OCI-LY7 (cell line): ENCODE measurements around the gene SRRT. TPM values are rescaled to one million over a fixed set of nuclear protein-coding genes. Genes with fewer than 3 reads are reported as not detected.
A peak's percentile ranks its signal among the peaks of the same experiment; 100 is the strongest.
"Not testable (repeated sequence)": the region's sequence is repeated elsewhere in the genome, so short reads cannot be mapped to it uniquely, and the experiment has no call there.

Experiments used
- BruUV-seq: library from RNA; stranded (reverse); fragments of 400-500 nt; replicated peaks from 2 replicates; lab custom pipeline; 2021; lab: Mats Ljungman, UMichigan
- CTCF ChIA-PET: fragments of 300-600 bp; sonication (Branson Sonifier 250); formaldehyde crosslinking; loops from one replicate; lab custom pipeline; 2022; ENCODE audit warnings: antibody characterized with exemption; ENCODE audit not compliant: unreplicated experiment; lab: Charles Lee
- POLR2A ChIA-PET: fragments of 300-600 bp; sonication (Branson Sonifier 250); formaldehyde crosslinking; loops from one replicate; lab custom pipeline; 2022; ENCODE audit warnings: antibody characterized with exemption; lab: Charles Lee
- DNase-seq: peaks from one replicate; pipeline ENCODE4 v3.0.0-alpha.2; 2015; ENCODE audit warnings: low spot score
- H2AFZ ChIP-seq: fragments of 200-600 bp; sonication (generic), shearing (Covaris generic); 2 replicates; pipeline ENCODE4 v1.6.1; 2014; ENCODE audit warnings: mild to moderate bottlenecking, antibody characterized with exemption, low read length, moderate library complexity
- H3K27ac ChIP-seq: fragments of 200-600 bp; sonication (generic); 2 replicates; pipeline ENCODE4 v1.5.1; 2014; ENCODE audit warnings: mixed run types, low read depth, mild to moderate bottlenecking, moderate library complexity, low read length, inconsistent platforms; ENCODE audit not compliant: poor library complexity, severe bottlenecking
- H3K36me3 ChIP-seq: fragments of 200-600 bp; sonication (generic); 2 replicates; pipeline ENCODE4 v1.6.1; 2014; ENCODE audit warnings: mild to moderate bottlenecking, antibody characterized with exemption, low read length, moderate library complexity, mixed read lengths; ENCODE audit not compliant: insufficient read depth
- H3K4me1 ChIP-seq: fragments of 200-600 bp; sonication (generic); 2 replicates; pipeline ENCODE4 v1.5.1; 2014; ENCODE audit warnings: mild to moderate bottlenecking, low read length; ENCODE audit not compliant: insufficient read depth, poor library complexity, severe bottlenecking
- H3K4me2 ChIP-seq: fragments of 200-600 bp; sonication (generic); 2 replicates; pipeline ENCODE4 v1.6.1; 2014; ENCODE audit warnings: mild to moderate bottlenecking, low read length
- H3K4me3 ChIP-seq: fragments of 200-600 bp; sonication (generic); 2 replicates; pipeline ENCODE4 v1.5.1; 2014; ENCODE audit warnings: mild to moderate bottlenecking, low read depth, low read length; ENCODE audit not compliant: poor library complexity, severe bottlenecking
- H3K79me2 ChIP-seq: fragments of 200-600 bp; sonication (generic); 2 replicates; pipeline ENCODE4 v1.6.1; 2016; ENCODE audit warnings: low read depth, mild to moderate bottlenecking, low read length, moderate library complexity, mixed read lengths; ENCODE audit not compliant: insufficient read depth
- H3K9me2 ChIP-seq: fragments of 200-600 bp; sonication (generic); 2 replicates; pipeline ENCODE4 v1.6.1; 2016; ENCODE audit warnings: mild to moderate bottlenecking, low read length, mixed read lengths; ENCODE audit not compliant: insufficient read depth
- H3K9me3 ChIP-seq: fragments of 200-600 bp; sonication (generic); 2 replicates; pipeline ENCODE4 v1.6.1; 2014; ENCODE audit warnings: mild to moderate bottlenecking, mixed run types, low read length, mixed read lengths
- H4K20me1 ChIP-seq: fragments of 200-600 bp; sonication (generic); 2 replicates; pipeline ENCODE4 v1.6.1; 2014; ENCODE audit warnings: mild to moderate bottlenecking, antibody characterized with exemption, low read length, moderate library complexity, mixed read lengths; ENCODE audit not compliant: insufficient read depth
- EZH2phosphoT487 ChIP-seq: fragments of 200-600 bp; sonication (generic); IDR thresholded peaks from 2 replicates; pipeline ENCODE4 v1.6.1; 2018; ENCODE audit warnings: low read depth, borderline replicate concordance, mild to moderate bottlenecking, mixed run types, antibody characterized with exemption, low read length, moderate library complexity, mixed read lengths
- intact Hi-C: fragments of 100-400 bp; cut with micrococcal nuclease; formaldehyde crosslinking; loops from one replicate; pipeline ENCODE4 v1.10.0; 2022; ENCODE audit not compliant: unreplicated experiment
- total RNA-seq, 2 experiments: library from RNA; depleted of rRNA in 1 of 2; stranded (reverse); fragments of >200 nt in 1 of 2; shearing (Covaris generic) in 1 of 2; gene quantifications; 2 replicates each; pipeline ENCODE4 v1.2.3, GENCODE V29; 2014 to 2022
- TF ChIP-seq, protein P1 (sequence below): fragments of 200-600 bp; sonication (generic); conservative IDR thresholded peaks from 2 replicates; pipeline ENCODE4 v1.5.1; 2014; ENCODE audit warnings: mild to moderate bottlenecking, antibody characterized with exemption, low read length, moderate library complexity, mixed read lengths

SRRT gene
- total RNA-seq, 2 experiments from 2014 or later, result 154 to 264 TPM

DNA sequence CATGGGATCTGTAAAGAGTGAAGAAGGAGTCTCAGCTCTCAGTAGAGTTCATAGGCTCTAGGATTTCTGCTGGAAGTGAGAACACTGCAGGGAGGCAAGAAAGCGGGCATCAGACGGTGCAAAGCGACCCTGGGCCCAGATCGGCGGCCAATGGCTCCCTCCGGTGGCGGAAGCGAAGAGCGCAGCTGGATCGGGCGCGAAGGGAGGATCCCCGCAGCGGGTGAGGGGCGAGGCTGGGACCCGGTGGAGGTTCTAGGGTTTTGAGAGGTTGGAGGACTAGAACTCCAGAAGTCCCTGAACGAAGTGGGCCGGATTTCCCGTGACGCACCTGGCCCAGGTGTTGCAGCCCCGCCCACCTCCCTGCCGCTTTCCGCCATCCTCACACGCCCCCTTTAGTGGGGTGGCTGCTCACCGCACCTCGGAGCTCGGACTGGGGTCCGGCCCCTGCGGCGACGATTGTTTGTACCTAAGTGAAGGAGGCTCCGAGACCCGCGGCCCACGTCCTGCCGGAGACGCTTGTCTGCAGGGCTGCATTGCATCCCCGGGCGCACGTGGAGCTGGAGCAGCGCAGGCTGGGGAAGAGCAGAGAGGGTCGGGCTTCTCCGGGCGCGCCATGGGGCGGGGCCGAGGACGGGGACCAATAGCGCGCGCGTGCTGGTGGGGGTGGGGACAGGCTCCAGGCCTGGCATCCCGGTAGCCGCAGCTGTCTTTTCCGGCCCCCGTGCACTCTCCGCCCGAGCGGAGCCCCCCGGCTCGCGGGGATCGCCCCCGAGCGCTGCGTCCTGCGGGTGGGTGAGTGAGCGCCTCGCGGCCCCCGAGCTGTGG, 22.6 kb upstream of the SRRT start, which contains the start of gene SLC12A9:
Gene SLC12A9, plus strand, starts transcription at position 666 of the 825 bp plus-strand sequence. CDS start 1,485 bp downstream, outside the sequence.
- BruUV-seq, result TSS peak; percentile 62
- Histone ChIP-seq H3K27ac (peak within 1 kb of the TSS; percentile 45), H4K20me1 (no peaks in the 10 kb centered on the region), H3K4me2 (peak within 1 kb of the TSS; percentile 100), H3K4me1 (peaks cover 15% of the 10 kb centered on the region), H2AFZ (peak within 1 kb of the TSS; percentile 80), H3K79me2 (peaks cover 7% of the 10 kb centered on the region; the same call in 1 of the 2 replicates), H3K9me3 (no peaks in the 10 kb centered on the region), H3K4me3 (peak within 1 kb of the TSS; percentile 85), H3K9me2 (no peaks in the 10 kb centered on the region), H3K36me3 (no peaks in the 10 kb centered on the region)
- ChIA-PET CTCF (interaction anchor here (0.8 to 1.9 kb wide), 4 partner anchors 37 to 146 kb away, joined by 3 to 5 read pairs (median 5); partner anchors contain the start of genes POP7 and UFSP1), POLR2A (interaction anchor here (0.6 to 1.1 kb wide), 9 partner anchors 10 to 665 kb away, joined by 3 to 10 read pairs (median 3); partner anchors contain the start of genes POP7, SRRT and UFSP1)
- DNase-seq, result peak; percentile 90
- intact Hi-C loops, result loop anchor here (1.0 to 5.0 kb wide), 4 partner anchors 37 to 147 kb away; partner anchors contain the start of genes EPO and UFSP1
- TF ChIP-seq EZH2phosphoT487, result no peak
- TF ChIP-seq, protein P1, sequence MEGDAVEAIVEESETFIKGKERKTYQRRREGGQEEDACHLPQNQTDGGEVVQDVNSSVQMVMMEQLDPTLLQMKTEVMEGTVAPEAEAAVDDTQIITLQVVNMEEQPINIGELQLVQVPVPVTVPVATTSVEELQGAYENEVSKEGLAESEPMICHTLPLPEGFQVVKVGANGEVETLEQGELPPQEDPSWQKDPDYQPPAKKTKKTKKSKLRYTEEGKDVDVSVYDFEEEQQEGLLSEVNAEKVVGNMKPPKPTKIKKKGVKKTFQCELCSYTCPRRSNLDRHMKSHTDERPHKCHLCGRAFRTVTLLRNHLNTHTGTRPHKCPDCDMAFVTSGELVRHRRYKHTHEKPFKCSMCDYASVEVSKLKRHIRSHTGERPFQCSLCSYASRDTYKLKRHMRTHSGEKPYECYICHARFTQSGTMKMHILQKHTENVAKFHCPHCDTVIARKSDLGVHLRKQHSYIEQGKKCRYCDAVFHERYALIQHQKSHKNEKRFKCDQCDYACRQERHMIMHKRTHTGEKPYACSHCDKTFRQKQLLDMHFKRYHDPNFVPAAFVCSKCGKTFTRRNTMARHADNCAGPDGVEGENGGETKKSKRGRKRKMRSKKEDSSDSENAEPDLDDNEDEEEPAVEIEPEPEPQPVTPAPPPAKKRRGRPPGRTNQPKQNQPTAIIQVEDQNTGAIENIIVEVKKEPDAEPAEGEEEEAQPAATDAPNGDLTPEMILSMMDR, result peak; percentile 95

DNA sequence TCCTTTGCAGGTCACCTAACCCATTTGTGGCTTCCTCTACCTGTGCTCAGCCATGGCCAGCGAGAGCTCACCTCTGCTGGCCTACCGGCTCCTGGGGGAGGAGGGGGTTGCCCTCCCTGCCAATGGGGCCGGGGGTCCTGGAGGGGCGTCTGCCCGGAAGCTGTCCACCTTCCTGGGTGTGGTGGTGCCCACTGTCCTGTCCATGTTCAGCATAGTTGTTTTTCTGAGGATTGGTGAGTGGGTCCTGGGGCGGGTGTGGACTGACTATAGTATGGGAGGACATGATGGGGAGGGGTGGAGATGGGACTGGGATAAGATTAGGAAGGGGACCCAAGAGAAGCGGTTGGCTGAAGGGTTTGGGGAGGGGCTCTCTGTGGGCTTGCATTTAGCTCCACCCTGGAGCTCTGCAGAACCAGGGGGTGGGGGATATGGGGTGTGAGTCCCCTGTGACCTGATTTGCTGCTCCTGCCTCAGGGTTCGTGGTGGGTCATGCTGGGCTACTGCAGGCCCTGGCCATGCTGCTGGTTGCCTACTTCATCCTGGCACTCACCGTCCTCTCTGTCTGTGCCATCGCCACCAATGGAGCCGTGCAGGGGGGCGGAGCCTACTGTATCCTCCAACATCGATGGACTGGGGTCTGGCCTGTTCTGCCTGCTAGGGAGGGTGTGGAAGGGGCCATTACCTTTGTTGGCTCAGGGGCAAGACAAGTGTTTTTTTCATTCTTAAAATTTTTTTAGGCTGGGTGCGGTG, 20.6 kb upstream of the SRRT start:
- no peaks in the 10 kb centered on the region for H3K36me3 ChIP-seq
- BruUV-seq, result no TSS peak
- peak overlapping the region; percentile 100 for H3K4me2 ChIP-seq
- no peak overlapping the region for H2AFZ ChIP-seq
- CTCF ChIA-PET, result interaction anchor here (0.7 to 1.3 kb wide), 2 partner anchors 36 to 180 kb away, joined by 3 to 5 read pairs; partner anchors contain the start of gene UFSP1
- no peaks in the 10 kb centered on the region for H3K9me2 ChIP-seq
- no peaks in the 10 kb centered on the region for H4K20me1 ChIP-seq
- no peak for DNase-seq
- POLR2A ChIA-PET, result interaction anchor here (0.6 kb wide), 2 partner anchors 24 to 84 kb away, joined by 3 read pairs; no protein-coding TSS in a partner anchor
- H3K4me1 ChIP-seq, result peaks cover 15% of the 10 kb centered on the region
- no peaks in the 10 kb centered on the region for H3K9me3 ChIP-seq
- H3K27ac ChIP-seq, result no peak overlapping the region
- H3K4me3 ChIP-seq, result no peak overlapping the region
- TF ChIP-seq EZH2phosphoT487, result no peak
- TF ChIP-seq, protein P1, result no peak
- H3K79me2 ChIP-seq, result peaks cover 7% of the 10 kb centered on the region; the same call in 1 of the 2 replicates
- intact Hi-C loops, result loop anchor here (5.0 kb wide), 1 partner anchor 132 kb away; the partner anchor contains the start of gene EPO

DNA sequence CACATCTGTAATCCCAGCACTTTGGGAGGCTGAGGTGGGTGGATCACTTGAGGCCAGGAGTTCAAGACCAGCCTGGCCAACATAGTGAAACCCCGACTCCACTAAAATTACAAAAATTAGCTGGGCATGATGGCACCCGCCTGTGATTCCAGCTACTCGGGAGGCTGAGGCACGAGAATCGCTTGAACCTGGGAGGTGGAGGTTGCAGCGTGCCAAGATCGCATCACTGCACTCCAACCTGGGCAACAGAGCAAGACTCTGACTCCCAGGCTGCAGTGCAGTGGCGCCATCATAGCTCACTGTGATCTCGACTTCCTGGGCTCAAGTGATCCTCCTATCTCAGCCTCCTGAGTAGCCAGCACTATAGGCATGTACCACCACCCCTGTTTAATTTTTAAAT, 20.0 kb upstream of the SRRT start:
- H3K27ac ChIP-seq, DNase-seq, H4K20me1 ChIP-seq, H3K9me2 ChIP-seq, H3K4me2 ChIP-seq, H3K79me2 ChIP-seq, H3K4me3 ChIP-seq, POLR2A ChIA-PET, H3K36me3 ChIP-seq, H2AFZ ChIP-seq, BruUV-seq, H3K9me3 ChIP-seq: not testable (repeated sequence)
- H3K4me1 ChIP-seq, result peaks cover 15% of the 10 kb centered on the region
- CTCF ChIA-PET, result interaction anchor here (1.3 kb wide), 1 partner anchor 35 kb away, joined by 3 read pairs; the partner anchor contains the start of gene UFSP1
- intact Hi-C loops, result loop anchor here (5.0 kb wide), 1 partner anchor 133 kb away; the partner anchor contains the start of gene EPO
